Endodermal cell (in vitro differentiated cells): ENCODE data around the gene MICAL3. TPM values are rescaled to one million over a fixed set of nuclear protein-coding genes. Genes with fewer than 3 reads are reported as not detected.

Experiments
- DNase-seq: peaks from one replicate; pipeline ENCODE4 v3.0.0-alpha.2; 2017
- H3K27ac ChIP-seq: 2 replicates; pipeline ENCODE4 v1.5.1; 2013; ENCODE audit warnings: mild to moderate bottlenecking, low read depth, low read length, moderate library complexity
- H3K27me3 ChIP-seq: 2 replicates; pipeline ENCODE4 v1.6.1; 2013; ENCODE audit warnings: mild to moderate bottlenecking, low read length, moderate library complexity; ENCODE audit not compliant: insufficient read depth, control insufficient read depth, poor library complexity, severe bottlenecking
- H3K36me3 ChIP-seq: 2 replicates; pipeline ENCODE4 v1.7.0; 2013; ENCODE audit warnings: mild to moderate bottlenecking, low read length, moderate library complexity; ENCODE audit not compliant: control insufficient read depth, insufficient read depth
- H3K4me1 ChIP-seq: one replicate; pipeline ENCODE4 v1.7.0; 2013; ENCODE audit warnings: low read length; ENCODE audit not compliant: control insufficient read depth, insufficient read depth
- H3K4me3 ChIP-seq: 2 replicates; pipeline ENCODE4 v1.5.1; 2013; ENCODE audit warnings: mild to moderate bottlenecking, low read length, moderate library complexity
- H3K9ac ChIP-seq: 2 replicates; pipeline ENCODE4 v1.6.1; 2013; ENCODE audit warnings: mild to moderate bottlenecking, low read length, moderate library complexity; ENCODE audit not compliant: poor library complexity, severe bottlenecking; ENCODE audit errors: extremely low read depth
- H3K9me3 ChIP-seq: 2 replicates; pipeline ENCODE4 v1.6.1; 2013; ENCODE audit warnings: mild to moderate bottlenecking, low read length, moderate library complexity; ENCODE audit not compliant: control insufficient read depth
- H3K27ac Mint-ChIP-seq: 2 replicates; pipeline ENCODE4 v1.8.0; 2020; ENCODE audit warnings: mixed read lengths
- H3K27me3 Mint-ChIP-seq: 2 replicates; pipeline ENCODE4 v1.8.0; 2021; ENCODE audit warnings: mild to moderate bottlenecking, mixed read lengths; ENCODE audit not compliant: insufficient read depth
- H3K36me3 Mint-ChIP-seq: 2 replicates; pipeline ENCODE4 v1.8.0; 2020; ENCODE audit warnings: low read depth, mixed read lengths
- H3K4me1 Mint-ChIP-seq: 2 replicates; pipeline ENCODE4 v1.8.0; 2020; ENCODE audit warnings: mixed read lengths
- H3K4me3 Mint-ChIP-seq: 2 replicates; pipeline ENCODE4 v1.8.0; 2020; ENCODE audit warnings: mild to moderate bottlenecking, moderate library complexity, mixed read lengths
- H3K9me3 Mint-ChIP-seq: 2 replicates; pipeline ENCODE4 v1.8.0; 2020; ENCODE audit warnings: mild to moderate bottlenecking, mixed read lengths
- CTCF ChIP-seq: fragments of 200-600 bp; sonication (generic); conservative IDR thresholded peaks from 2 replicates; pipeline ENCODE4 v1.5.0; 2021; ENCODE audit warnings: antibody characterized with exemption, mild to moderate bottlenecking
- WGBS, 2 experiments: methylation state at CpG; one replicate each; pipeline versions ENCODE4 v1.1.5 to v1.1.7; 2013; ENCODE audit warnings: missing lambda C conversion rate in 2 of 2, mixed read lengths in 1 of 2; ENCODE audit not compliant: insufficient coverage in 1 of 2, insufficient read length in 1 of 2; 5-methylcytosine and 5-hydroxymethylcytosine counted together
- total RNA-seq, 2 donors: library from RNA; stranded (reverse); fragmentation: NEBNext Ultra II Directional in 1 of 2; extraction: Animal tissue kit (Norgen Biotek cat#: 25700) in 1 of 2; gene quantifications; 2 replicates in 1 of 2; 3 replicates in 1 of 2; pipeline ENCODE4 v1.2.1, GENCODE V29; 2021

The MICAL3 gene
- total RNA-seq, 2 donors from 2014 or later, result 42.8 to 48.1 TPM

- no peak overlapping the region for H3K27ac Mint-ChIP-seq
- TF ChIP-seq CTCF, result no peak
- no peak overlapping the region for H3K9ac ChIP-seq
- no peaks in the 10 kb centered on the region for H3K4me1 ChIP-seq
- H3K4me3 ChIP-seq, result no peak overlapping the region
- H3K27me3 Mint-ChIP-seq, result peaks cover 5% of the 10 kb centered on the region
- H3K4me3 Mint-ChIP-seq, result no peak overlapping the region
- 94 to 96% methylated on average over 13 to 15 of the region's 15 CpGs for WGBS, 2 experiments
- no peaks in the 10 kb centered on the region for H3K9me3 Mint-ChIP-seq
- no peak overlapping the region for H3K27ac ChIP-seq
- H3K36me3 ChIP-seq, result peaks cover 19% of the 10 kb centered on the region
- no peaks in the 10 kb centered on the region for H3K4me1 Mint-ChIP-seq
- H3K36me3 Mint-ChIP-seq, result peaks cover 32% of the 10 kb centered on the region
- H3K27me3 ChIP-seq, result no peaks in the 10 kb centered on the region
- no peaks in the 10 kb centered on the region for H3K9me3 ChIP-seq
- DNase-seq, result no peak
Measured at GRCh38 chr22:17874231-17874905, 150.0 kb downstream of the MICAL3 start.

GRCh38 chr22:17873804-17874203 lies 150.6 kb downstream of the MICAL3 start:
- 92 to 98% methylated on average over 10 of the region's 10 CpGs for WGBS, 2 experiments
- peaks cover 36% of the 10 kb centered on the region for H3K36me3 Mint-ChIP-seq
- no peak overlapping the region for H3K27ac Mint-ChIP-seq

DNA sequence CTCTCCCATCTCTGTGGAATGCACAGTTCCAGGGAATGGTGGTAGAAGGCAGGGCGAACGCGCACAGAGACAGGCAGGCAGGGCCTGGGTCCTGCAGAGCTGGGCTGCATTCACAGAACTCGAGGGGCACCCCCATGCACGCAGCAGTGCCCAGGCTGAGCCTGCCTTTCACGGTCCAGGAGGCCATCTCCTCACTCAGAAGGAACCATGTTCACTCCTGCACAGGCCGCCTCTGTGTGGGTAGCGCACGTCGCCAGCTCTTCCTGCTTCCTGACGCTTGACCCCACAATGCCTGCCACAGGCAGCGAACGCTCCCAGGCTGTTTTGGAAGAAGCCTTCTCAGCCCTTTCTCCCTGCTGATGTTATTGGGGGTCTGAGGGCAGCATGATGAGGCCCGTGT lies 151.2 kb downstream of the MICAL3 start:
- H3K27ac Mint-ChIP-seq, result no peak overlapping the region
- WGBS, 2 experiments, result 92 to 93% methylated on average over 14 of the region's 14 CpGs

More at GRCh38 chr22:17873804-17874203, 150.6 kb downstream of the MICAL3 start:
- Histone ChIP-seq H3K4me1 (no peaks in the 10 kb centered on the region), H3K9ac (no peak overlapping the region), H3K36me3 (peaks cover 22% of the 10 kb centered on the region), H3K27ac (no peak overlapping the region), H3K9me3 (no peaks in the 10 kb centered on the region), H3K27me3 (no peaks in the 10 kb centered on the region), H3K4me3 (no peak overlapping the region)
- peaks cover 5% of the 10 kb centered on the region for H3K27me3 Mint-ChIP-seq
- no peaks in the 10 kb centered on the region for H3K4me1 Mint-ChIP-seq
- DNase-seq, result no peak
- TF ChIP-seq CTCF, result no peak
- no peak overlapping the region for H3K4me3 Mint-ChIP-seq
- H3K9me3 Mint-ChIP-seq, result no peaks in the 10 kb centered on the region

More for the DNA sequence above, 151.2 kb downstream of the MICAL3 start:
- Histone ChIP-seq H3K4me1 (no peaks in the 10 kb centered on the region), H3K9ac (no peak overlapping the region), H3K4me3 (no peak overlapping the region), H3K27me3 (no peaks in the 10 kb centered on the region), H3K27ac (no peak overlapping the region), H3K36me3 (peaks cover 23% of the 10 kb centered on the region), H3K9me3 (no peaks in the 10 kb centered on the region)
- Mint-ChIP-seq H3K4me3 (no peak overlapping the region), H3K9me3 (no peaks in the 10 kb centered on the region), H3K27me3 (peaks cover 5% of the 10 kb centered on the region), H3K4me1 (no peaks in the 10 kb centered on the region), H3K36me3 (peaks cover 43% of the 10 kb centered on the region)
- no peak for TF ChIP-seq CTCF
- no peak for DNase-seq
